Neural progenitor cell (in vitro differentiated cells): ENCODE data around the gene ZNF785.

Experiments
- CTCF ChIP-seq: fragments of 200-600 bp; sonication (generic); IDR thresholded peaks from 2 replicates; pipeline ENCODE4 v1.5.1; 2017; ENCODE audit warnings: antibody characterized with exemption, mild to moderate bottlenecking
- EZH2 ChIP-seq: fragments of 200-600 bp; sonication (generic); IDR thresholded peaks from 2 replicates; pipeline ENCODE4 v1.6.1; 2017; ENCODE audit warnings: antibody characterized with exemption, mild to moderate bottlenecking, moderate library complexity
- EZH2phosphoT487 ChIP-seq: fragments of 200-600 bp; sonication (generic); IDR thresholded peaks from 2 replicates; pipeline ENCODE4 v1.6.1; 2017; ENCODE audit warnings: antibody characterized with exemption

- TF ChIP-seq CTCF, result no peak
- TF ChIP-seq EZH2, result no peak
- TF ChIP-seq EZH2phosphoT487, result no peak
Measured at GRCh38 chr16:30561089-30561816, 24.2 kb downstream of the ZNF785 start.
